Left ventricle myocardium inferior (tissue), 1 donor: ENCODE results near the gene CHCHD4. TPM values are rescaled to one million over a fixed set of nuclear protein-coding genes. Genes with fewer than 3 reads are reported as not detected.
"Not testable (repeated sequence)": the region's sequence is repeated elsewhere in the genome, so short reads cannot be mapped to it uniquely, and the experiment has no call there.

Experiments
- DNase-seq: peaks from one replicate; pipeline ENCODE4 v3.0.0-alpha.2; 2020
- H3K27ac ChIP-seq: fragments of 200-600 bp; replicated peaks from 2 replicates; pipeline ENCODE4 v1.8.0; 2021
- H3K27me3 ChIP-seq: fragments of 200-600 bp; 2 replicates; pipeline ENCODE4 v1.8.0; 2021; ENCODE audit warnings: low read depth
- H3K36me3 ChIP-seq: fragments of 200-600 bp; 2 replicates; pipeline ENCODE4 v1.8.0; 2021
- H3K4me1 ChIP-seq: fragments of 200-600 bp; 2 replicates; pipeline ENCODE4 v1.8.0; 2021
- H3K4me3 ChIP-seq: fragments of 200-600 bp; 2 replicates; pipeline ENCODE4 v1.8.0; 2021; ENCODE audit warnings: mild to moderate bottlenecking, moderate library complexity
- H3K9me3 ChIP-seq: fragments of 200-600 bp; replicated peaks from 2 replicates; pipeline ENCODE4 v1.8.0; 2021
- intact Hi-C: fragments of 100-400 bp; cut with micrococcal nuclease; formaldehyde crosslinking; loops from one replicate; pipeline ENCODE4 v1.11.0; 2022
- total RNA-seq: library from RNA; stranded (reverse); fragmentation: NEBNext Ultra II Directional; extraction: Animal tissue kit (Norgen Biotek cat#: 25700); gene quantifications from one replicate; pipeline ENCODE4 v1.2.1, GENCODE V29; 2021
- TF ChIP-seq, protein P1 (sequence below): fragments of 200-600 bp; IDR thresholded peaks from 2 replicates; pipeline ENCODE4 v1.8.0; 2021; ENCODE audit warnings: antibody characterized with exemption, mild to moderate bottlenecking, borderline replicate concordance
- donor health status: DM: no; HTN: yes; CAD: no; lungs with severe emphysema.

The CHCHD4 gene
- total RNA-seq, 1 donor from 2014 or later, result 37.6 TPM

DNA sequence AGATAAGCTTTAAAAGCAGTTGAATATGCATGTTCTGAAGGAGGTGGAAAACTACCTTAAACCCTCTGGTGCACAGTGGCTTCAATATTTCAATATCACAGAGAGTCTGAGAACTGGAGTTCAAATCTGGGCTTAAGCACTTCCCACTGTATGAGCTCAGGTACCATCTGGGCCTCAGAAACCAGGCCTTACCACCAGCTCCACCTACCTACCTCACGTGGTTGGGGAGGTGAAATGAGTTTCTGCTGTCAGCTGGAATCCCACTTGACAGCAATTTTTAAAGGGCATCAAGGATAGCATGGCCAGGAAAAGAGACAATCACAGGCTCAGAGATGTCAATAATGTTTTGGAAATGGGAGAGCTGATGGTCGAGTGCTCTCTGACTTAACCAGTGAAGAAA lies 5.0 kb downstream of the CHCHD4 start:
- Histone ChIP-seq H3K27me3 (no peaks in the 10 kb centered on the region), H3K27ac (peak overlapping the region; percentile 17), H3K9me3 (no peaks in the 10 kb centered on the region), H3K4me1 (peaks cover 43% of the 10 kb centered on the region), H3K36me3 (peaks cover 38% of the 10 kb centered on the region), H3K4me3 (no peak overlapping the region)
- no peak for DNase-seq
- TF ChIP-seq, protein P1, sequence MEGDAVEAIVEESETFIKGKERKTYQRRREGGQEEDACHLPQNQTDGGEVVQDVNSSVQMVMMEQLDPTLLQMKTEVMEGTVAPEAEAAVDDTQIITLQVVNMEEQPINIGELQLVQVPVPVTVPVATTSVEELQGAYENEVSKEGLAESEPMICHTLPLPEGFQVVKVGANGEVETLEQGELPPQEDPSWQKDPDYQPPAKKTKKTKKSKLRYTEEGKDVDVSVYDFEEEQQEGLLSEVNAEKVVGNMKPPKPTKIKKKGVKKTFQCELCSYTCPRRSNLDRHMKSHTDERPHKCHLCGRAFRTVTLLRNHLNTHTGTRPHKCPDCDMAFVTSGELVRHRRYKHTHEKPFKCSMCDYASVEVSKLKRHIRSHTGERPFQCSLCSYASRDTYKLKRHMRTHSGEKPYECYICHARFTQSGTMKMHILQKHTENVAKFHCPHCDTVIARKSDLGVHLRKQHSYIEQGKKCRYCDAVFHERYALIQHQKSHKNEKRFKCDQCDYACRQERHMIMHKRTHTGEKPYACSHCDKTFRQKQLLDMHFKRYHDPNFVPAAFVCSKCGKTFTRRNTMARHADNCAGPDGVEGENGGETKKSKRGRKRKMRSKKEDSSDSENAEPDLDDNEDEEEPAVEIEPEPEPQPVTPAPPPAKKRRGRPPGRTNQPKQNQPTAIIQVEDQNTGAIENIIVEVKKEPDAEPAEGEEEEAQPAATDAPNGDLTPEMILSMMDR, result no peak
- intact Hi-C loops, result no loop called here

DNA sequence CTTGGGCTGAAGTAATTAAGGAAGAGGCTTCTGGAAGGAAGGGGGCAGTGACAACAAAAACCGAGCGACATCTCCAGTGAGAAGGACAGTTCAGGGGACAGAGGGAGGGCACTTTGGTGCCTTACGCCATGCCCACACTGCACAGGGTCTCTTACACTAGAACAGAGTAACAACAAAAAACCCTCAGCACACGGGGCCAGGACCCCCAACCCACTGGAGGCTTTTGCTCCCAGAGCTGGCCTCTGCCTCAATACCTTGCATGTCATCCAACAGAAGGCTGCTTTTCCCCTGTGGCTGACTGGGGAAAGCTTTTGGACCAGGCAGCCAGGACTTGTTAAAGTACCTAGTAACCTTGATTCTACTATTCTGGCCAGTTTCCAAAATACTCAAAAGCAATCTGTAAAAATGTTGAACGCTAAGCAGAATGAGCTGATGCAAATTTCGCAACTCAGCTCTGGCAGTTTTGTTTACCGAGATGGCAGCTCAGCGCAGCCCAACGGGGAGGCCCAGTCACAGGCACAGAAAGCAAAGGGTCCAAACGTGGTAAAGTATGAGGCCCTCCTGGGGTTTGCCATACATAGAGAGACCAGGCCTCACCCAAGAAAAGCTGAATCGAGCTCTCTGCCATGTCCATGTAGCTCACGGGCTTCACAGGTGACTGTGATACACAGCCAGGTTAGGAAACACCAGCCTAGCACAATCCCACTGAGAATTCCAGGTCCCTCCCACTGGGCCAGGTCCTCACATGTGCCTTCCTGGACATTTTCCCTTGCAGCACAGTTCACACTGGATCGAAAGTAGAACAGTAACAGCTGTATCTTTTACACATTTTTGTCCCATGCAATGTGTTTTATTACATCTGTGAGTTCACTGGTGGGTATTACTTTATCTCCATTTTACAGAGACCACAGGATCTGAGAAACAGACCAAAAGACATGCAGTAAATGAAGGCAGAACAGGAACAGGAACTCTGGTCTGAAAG lies 6.0 kb downstream of the CHCHD4 start:
- peaks cover 33% of the 10 kb centered on the region for H3K4me1 ChIP-seq
- no peak overlapping the region for H3K4me3 ChIP-seq
- peaks cover 47% of the 10 kb centered on the region for H3K36me3 ChIP-seq
- intact Hi-C loops, result no loop called here
- TF ChIP-seq, protein P1, result no peak
- H3K9me3 ChIP-seq, result no peaks in the 10 kb centered on the region
- H3K27ac ChIP-seq, result peak overlapping the region; percentile 17
- no peaks in the 10 kb centered on the region for H3K27me3 ChIP-seq
- no peak for DNase-seq

DNA sequence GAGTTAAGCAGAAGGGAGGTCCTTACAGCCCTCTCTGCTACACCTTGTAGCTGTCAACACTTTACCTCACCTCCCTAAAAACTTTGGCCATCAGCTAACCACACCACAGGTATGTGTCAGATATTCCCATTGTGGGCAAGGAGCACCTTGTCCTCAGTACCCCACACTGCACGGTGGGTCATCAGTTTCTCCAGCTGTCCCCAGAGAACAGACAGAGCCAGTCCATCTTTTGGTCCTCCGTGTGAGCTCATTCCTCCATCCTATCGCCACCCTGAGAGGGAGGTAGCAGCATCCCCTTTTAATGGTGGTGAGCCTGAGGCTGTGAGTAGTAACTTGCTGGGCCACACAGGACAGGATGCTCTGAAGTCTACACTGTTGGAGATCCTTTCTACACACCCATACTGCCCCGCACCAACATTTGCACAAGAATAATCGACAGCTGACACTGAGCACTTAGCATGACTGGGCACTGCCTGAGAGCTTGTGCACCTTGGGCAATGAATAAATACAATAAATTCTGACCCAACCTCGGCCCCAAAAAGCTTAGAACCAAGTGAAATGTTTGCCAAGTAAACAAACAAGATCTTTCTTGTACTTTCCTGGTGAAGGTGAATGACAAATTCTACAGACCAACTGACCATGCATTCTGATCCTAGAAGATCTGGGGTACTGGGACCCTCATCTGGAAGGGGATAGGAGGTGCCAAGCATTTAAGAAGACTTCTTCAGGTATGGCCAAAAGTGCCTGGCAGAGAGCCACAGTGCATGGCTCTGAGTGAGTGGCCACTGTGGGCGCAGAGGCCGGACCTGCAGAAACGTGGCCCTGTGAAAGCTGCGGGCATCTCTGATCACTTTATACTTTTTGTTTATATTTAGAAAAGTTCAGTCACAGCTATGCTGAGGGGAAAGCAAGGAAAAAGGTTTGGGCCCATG lies 6.9 kb downstream of the CHCHD4 start:
- DNase-seq, result no peak
- no peak overlapping the region for H3K4me3 ChIP-seq

DNA sequence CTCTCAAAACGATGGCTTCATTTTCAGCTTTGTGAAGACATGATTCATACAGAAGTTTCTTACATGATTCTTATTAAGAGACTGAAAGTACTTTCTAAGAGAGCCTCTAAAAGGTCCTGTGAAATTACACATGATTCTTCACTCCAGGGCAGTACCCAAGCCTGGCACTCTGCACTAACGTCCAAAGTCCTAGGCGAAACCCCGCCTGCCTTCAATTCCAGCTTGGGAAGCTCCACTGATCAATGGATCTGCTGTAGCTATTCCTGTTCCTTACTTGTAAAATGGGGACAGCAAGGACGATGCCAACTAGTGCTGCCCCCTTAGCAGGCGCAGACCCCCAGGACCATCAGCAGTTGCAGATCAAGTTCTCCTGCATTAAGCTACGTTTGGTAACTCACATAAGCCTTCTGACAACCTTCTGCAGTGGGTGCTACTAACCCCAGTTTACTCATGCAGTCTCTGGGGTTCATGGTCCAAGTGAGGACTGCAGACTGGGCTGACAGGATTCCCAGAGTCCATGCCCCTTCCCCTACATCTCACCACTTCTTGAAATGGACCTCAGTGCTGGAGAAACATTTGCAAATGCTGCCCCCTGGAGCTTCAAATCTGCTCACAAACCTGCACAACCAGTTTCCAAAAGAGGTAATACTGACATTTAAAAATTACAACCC lies 10.6 kb downstream of the CHCHD4 start:
- Histone ChIP-seq H3K36me3 (peaks cover 55% of the 10 kb centered on the region), H3K4me3 (no peak overlapping the region), H3K27ac (no peak overlapping the region), H3K4me1 (peaks cover 12% of the 10 kb centered on the region), H3K27me3 (no peaks in the 10 kb centered on the region), H3K9me3 (no peaks in the 10 kb centered on the region)
- TF ChIP-seq, protein P1, result peak; percentile 18
- intact Hi-C loops, result no loop called here
- DNase-seq, result no peak

More for the DNA sequence above, 6.9 kb downstream of the CHCHD4 start:
- Histone ChIP-seq H3K4me1 (peaks cover 24% of the 10 kb centered on the region), H3K27me3 (no peaks in the 10 kb centered on the region), H3K9me3 (no peaks in the 10 kb centered on the region), H3K27ac (no peak overlapping the region), H3K36me3 (peaks cover 55% of the 10 kb centered on the region)
- TF ChIP-seq, protein P1, result no peak
- intact Hi-C loops, result no loop called here

DNA sequence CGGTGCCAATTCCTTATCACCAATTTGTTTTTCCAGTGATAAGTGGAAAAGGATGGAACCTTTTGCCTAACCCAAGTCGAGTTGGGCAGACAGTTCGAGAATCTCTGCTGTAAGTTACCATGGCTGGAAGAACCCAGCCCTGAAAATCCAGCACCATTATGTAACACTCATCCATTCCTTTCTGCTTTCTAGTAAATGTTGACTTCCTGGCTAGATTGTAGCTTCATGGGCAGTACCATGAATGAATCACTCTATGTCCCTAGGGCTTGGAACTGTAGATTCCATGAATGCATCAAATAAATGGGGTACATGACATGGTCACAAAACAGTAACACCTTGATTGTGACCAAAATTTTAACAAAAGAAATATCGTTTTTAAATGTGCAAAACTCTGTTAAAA lies 14.0 kb downstream of the CHCHD4 start:
- no peaks in the 10 kb centered on the region for H3K9me3 ChIP-seq
- no peaks in the 10 kb centered on the region for H3K27me3 ChIP-seq
- no peak overlapping the region for H3K27ac ChIP-seq
- DNase-seq, result no peak
- H3K36me3 ChIP-seq, result peaks cover 46% of the 10 kb centered on the region
- H3K4me1 ChIP-seq, result no peaks in the 10 kb centered on the region
- intact Hi-C loops, result no loop called here
- H3K4me3 ChIP-seq, result no peak overlapping the region
- TF ChIP-seq, protein P1, result no peak

DNA sequence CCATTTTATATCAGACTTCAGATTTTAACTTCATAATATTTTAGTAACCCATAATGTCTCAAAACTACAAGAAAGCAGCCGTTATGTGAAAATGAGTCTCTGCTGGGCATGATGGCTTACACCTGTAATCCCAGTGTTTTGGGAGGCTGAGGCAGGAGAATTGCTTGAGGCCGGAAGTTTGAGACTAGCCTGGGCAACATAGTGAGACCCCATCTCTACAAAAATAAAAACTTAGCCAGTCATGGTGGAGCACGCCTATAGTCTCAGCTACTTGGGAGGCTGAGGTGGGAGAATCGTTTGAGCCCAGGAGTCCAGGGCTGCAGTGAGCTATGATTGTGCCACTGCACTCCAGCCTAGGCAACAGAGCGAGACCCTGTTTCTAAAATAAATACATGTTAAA lies 14.8 kb downstream of the CHCHD4 start:
- H3K27ac ChIP-seq, H3K4me1 ChIP-seq, H3K9me3 ChIP-seq, H3K4me3 ChIP-seq, intact Hi-C loops, DNase-seq, H3K27me3 ChIP-seq: not testable (repeated sequence)
- H3K36me3 ChIP-seq, result peaks cover 37% of the 10 kb centered on the region
